Pancreas (tissue), 10 donors: ENCODE results near the gene USP25. TPM values are rescaled to one million over a fixed set of nuclear protein-coding genes. Genes with fewer than 3 reads are reported as not detected.

Source experiments
- ATAC-seq, 4 donors: fragments of 200-7000 bp; cut with Tn5 transposase; one replicate each; pipeline versions ENCODE4 v1.8.0 to v1.9.1; 2020; ENCODE audit warnings: mild to moderate bottlenecking in 4 of 4, moderate library complexity in 4 of 4
- DNase-seq, 6 donors: peaks; one replicate each; pipeline ENCODE4 v3.0.0-alpha.2; 2020
- FAIRE-seq: peaks from 2 replicates; lab custom pipeline; 2012; peaks lifted over from hg19 to GRCh38; lab: Jason Lieb, UNC
- H3K27ac ChIP-seq, 4 donors: fragments of 200-600 bp; sonication (generic); 1 replicate in 3 of 4; 2 replicates in 1 of 4; pipeline versions ENCODE4 v1.5.0 to v1.8.0; 2020
- H3K27me3 ChIP-seq, 4 donors: fragments of 200-600 bp; one replicate each; pipeline ENCODE4 v1.8.0; 2021
- H3K36me3 ChIP-seq, 3 donors: fragments of 200-600 bp; sonication (generic) in 1 of 3; one replicate each; pipeline versions ENCODE4 v1.5.0 to v1.8.0; 2020 to 2021
- H3K4me1 ChIP-seq, 3 donors: fragments of 200-600 bp; one replicate each; pipeline ENCODE4 v1.8.0; 2021
- H3K4me3 ChIP-seq, 4 donors: fragments of 200-600 bp; sonication (generic) in 2 of 4; one replicate each; pipeline versions ENCODE4 v1.5.0 to v1.8.0; 2020 to 2021
- H3K9me3 ChIP-seq, 4 donors: fragments of 200-600 bp; one replicate each; pipeline ENCODE4 v1.8.0; 2021
- WGBS, 2 donors: extraction: QIAGEN DNeasy Blood & Tissue Kit; methylation state at CpG; one replicate each; pipeline ENCODE4 v1.1.7; 2013; 5-methylcytosine and 5-hydroxymethylcytosine counted together
- intact Hi-C, 3 donors: fragments of 100-400 bp; cut with DNase I; formaldehyde crosslinking; loops; one replicate each; pipeline versions ENCODE4 v1.11.1 to v1.14.2; 2022
- polyA plus RNA-seq, 2 donors: library from polyadenylated mRNA; stranded (reverse); fragments of 200-250 nt; gene quantifications; one replicate each; pipeline ENCODE4 v1.2.3, GENCODE V29; 2013
- total RNA-seq, 6 donors: library from RNA; stranded (reverse); fragmentation: NEBNext Ultra II Directional in 4 of 6; extraction: Animal tissue kit (Norgen Biotek cat#: 25700) in 4 of 6; gene quantifications; one replicate each; pipeline versions ENCODE4 v1.2.1 to v1.2.4, GENCODE V29; 2021 to 2023
- TF ChIP-seq, protein P1 (sequence below), 4 donors: fragments of 200-600 bp; sonication (generic) in 3 of 4; IDR thresholded peaks; one replicate each; pipeline versions ENCODE4 v1.5.0 to v1.8.0; 2021; ENCODE audit warnings: antibody characterized with exemption in 4 of 4
- donor health status: healthy with polysubstance abuse.
- donor health status: DM: no; HTN: no; CAD: no; lungs with moderate emphysema.
- donor health status: DM: no; HTN: no; CAD: no.
- donor health status: control.
- donor health status: control.
- donor health status: Bipolar disorder and iron deficiency.
- donor health status: DM: yes; HTN: yes; CAD: no.
- donor health status: DM: no; HTN: no; CAD: no.
- donor health status: DM: no; HTN: no; CAD: no.
- donor health status: DM: yes; HTN: yes; CAD: no.

USP25 gene
- total and polyA plus RNA-seq, 8 donors = 4.3 to 24.8 (median 15.0) TPM

DNA sequence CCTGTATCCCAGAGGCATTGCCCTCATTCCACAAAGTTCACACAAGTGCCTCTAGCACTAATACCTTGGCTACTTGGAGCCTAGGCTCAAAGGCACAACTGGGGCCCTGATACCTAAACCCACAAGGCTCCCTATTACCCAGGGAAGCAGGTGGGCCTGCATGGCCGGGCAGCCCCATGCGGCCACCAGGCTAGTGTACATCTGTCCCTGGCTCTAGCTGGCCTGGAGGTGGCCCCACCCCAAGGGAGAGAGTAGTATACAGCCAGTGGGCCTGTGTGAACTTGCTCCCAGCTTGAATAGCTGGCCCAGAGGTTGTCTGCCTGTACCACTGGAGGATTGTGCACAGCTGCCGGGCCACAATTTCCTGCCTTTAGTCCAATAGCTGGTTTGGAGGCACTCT lies 52.2 kb downstream of the USP25 start:
- TF ChIP-seq, protein P1, sequence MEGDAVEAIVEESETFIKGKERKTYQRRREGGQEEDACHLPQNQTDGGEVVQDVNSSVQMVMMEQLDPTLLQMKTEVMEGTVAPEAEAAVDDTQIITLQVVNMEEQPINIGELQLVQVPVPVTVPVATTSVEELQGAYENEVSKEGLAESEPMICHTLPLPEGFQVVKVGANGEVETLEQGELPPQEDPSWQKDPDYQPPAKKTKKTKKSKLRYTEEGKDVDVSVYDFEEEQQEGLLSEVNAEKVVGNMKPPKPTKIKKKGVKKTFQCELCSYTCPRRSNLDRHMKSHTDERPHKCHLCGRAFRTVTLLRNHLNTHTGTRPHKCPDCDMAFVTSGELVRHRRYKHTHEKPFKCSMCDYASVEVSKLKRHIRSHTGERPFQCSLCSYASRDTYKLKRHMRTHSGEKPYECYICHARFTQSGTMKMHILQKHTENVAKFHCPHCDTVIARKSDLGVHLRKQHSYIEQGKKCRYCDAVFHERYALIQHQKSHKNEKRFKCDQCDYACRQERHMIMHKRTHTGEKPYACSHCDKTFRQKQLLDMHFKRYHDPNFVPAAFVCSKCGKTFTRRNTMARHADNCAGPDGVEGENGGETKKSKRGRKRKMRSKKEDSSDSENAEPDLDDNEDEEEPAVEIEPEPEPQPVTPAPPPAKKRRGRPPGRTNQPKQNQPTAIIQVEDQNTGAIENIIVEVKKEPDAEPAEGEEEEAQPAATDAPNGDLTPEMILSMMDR (IDR thresholded peaks at IDR 0.05) = no peak
- DNase-seq = peak in 2 of 6 donors; percentile 43 to 47
- no peak for FAIRE-seq
- intact Hi-C loops = no loop called here
- Histone ChIP-seq H3K4me1 (no peaks in the 10 kb centered on the region), H3K27me3 (no peaks in the 10 kb centered on the region), H3K27ac (no peak overlapping the region), H3K36me3 (peaks cover 0 to 11% (median 7%) of the 10 kb centered on the region in 3 donors), H3K9me3 (no peaks in the 10 kb centered on the region), H3K4me3 (no peak overlapping the region)
- WGBS, 2 donors = 96% methylated on average over 3 of the region's 3 CpGs
- ATAC-seq = peak in 1 of 4 donors; percentile 20

DNA sequence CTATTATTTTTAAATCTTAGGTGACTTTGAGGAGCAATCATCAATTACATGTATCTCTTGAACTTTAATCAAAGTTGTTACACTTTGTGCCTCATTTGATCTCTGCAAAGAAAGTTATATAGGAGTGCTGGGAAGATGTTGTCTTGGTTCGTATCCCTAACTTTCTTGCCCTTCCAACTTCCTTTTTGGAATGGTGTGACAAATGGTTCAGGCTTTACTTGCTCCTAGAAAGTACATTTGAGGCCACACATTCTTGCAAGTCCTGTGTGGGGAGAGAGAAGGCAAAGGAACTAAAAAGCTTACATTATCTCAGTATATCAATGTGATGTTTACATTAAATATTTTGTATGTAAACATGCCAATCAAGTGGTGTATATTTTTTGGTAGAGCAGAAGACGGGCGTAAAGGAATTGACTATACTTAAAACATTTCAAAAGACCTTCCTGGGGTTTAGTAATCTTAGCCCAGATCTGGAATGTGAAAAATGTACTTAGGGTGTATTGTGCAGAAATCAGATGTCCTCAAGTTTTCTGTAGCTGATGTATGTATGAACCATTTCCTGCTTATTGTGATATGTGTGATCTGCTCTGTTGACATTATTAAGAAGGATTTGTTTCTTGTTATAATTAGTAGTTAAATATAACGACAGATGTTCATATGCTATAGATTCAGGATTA lies 59.2 kb downstream of the USP25 start:
- Histone ChIP-seq H3K27me3 (no peaks in the 10 kb centered on the region), H3K4me3 (no peak overlapping the region), H3K9me3 (no peaks in the 10 kb centered on the region), H3K27ac (no peak overlapping the region), H3K4me1 (no peaks in the 10 kb centered on the region), H3K36me3 (no peaks in the 10 kb centered on the region)
- TF ChIP-seq, protein P1 (IDR thresholded peaks at IDR 0.05) = no peak
- DNase-seq = no peak
- WGBS, 2 donors = 58 to 68% methylated on average over 4 of the region's 4 CpGs
- no peak for ATAC-seq
- intact Hi-C loops = no loop called here
- no peak for FAIRE-seq

DNA sequence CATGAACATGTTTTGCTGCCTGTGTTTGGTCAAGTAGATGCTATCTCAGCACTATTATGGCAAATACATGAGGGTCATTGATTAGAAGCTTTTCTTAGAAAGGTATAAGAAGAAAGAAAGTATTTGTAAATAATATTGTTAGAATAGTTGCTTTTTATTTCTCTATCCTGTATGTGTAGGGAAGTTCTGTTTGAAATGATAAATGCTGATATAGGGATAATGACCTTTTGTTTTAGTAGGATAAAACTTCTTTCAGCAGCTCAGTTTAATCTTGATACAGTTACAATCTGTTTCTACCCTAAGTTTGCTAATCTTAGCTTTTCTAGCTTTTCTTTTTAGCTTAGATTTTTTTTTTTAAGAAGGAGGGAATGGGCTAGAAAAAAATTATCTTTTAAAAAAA lies 63.3 kb downstream of the USP25 start:
- no peak for ATAC-seq
- no peak overlapping the region for H3K27ac ChIP-seq
- intact Hi-C loops = no loop called here
- no peaks in the 10 kb centered on the region for H3K36me3 ChIP-seq
- no peak for FAIRE-seq
- H3K4me1 ChIP-seq = peaks cover 0 to 10% (median 0%) of the 10 kb centered on the region in 3 donors
- no peaks in the 10 kb centered on the region for H3K27me3 ChIP-seq
- no peak for DNase-seq
- H3K9me3 ChIP-seq = no peaks in the 10 kb centered on the region
- H3K4me3 ChIP-seq = no peak overlapping the region
- TF ChIP-seq, protein P1 (IDR thresholded peaks at IDR 0.05) = no peak

DNA sequence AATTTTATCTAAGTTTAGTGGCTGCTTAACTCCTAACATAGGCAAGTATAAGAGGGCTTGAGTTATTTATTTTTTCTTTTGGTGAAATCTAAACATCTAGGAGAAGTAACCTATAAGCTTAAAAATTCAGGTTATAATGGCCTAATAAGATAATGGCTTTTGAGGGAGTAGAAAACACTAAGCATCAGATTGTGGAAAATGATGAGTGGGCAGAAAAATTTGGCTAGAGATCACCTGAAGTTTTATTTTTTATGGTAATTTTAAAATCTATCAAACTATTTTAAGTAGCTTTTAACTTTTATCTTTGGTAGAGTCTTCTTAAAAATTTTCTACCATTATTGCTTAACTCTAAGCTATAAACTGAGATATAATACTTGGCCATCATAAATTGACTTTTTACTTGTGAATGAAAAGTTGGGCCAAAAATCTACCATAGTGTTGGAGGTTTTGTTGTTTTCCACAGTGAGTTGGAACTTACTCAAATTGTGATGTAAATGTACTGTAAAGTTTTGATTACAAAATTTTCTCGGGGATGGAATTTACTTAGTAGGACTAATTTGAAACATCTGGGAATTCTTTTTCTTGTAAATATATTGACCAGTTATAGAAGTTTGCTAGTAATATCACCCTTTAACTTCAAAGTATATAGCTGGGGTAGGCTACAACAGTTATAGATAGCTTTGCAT lies 63.9 kb downstream of the USP25 start:
- Histone ChIP-seq H3K4me1 (peaks cover 0 to 10% (median 0%) of the 10 kb centered on the region in 3 donors), H3K27ac (no peak overlapping the region), H3K9me3 (no peaks in the 10 kb centered on the region), H3K27me3 (no peaks in the 10 kb centered on the region), H3K4me3 (no peak overlapping the region), H3K36me3 (no peaks in the 10 kb centered on the region)
- FAIRE-seq (no peak), DNase-seq (no peak), ATAC-seq (no peak)
- WGBS, 2 donors = 60 to 85% methylated on average over 1 of the region's 1 CpG
- TF ChIP-seq, protein P1 (IDR thresholded peaks at IDR 0.05) = no peak
- intact Hi-C loops = no loop called here
